Measurements from ENCODE around the gene ZSCAN5C. TPM values are rescaled to one million over a fixed set of nuclear protein-coding genes. Genes with fewer than 3 reads are reported as not detected.
"Not testable (repeated sequence)": the region's sequence is repeated elsewhere in the genome, so short reads cannot be mapped to it uniquely, and the experiment has no call there.

ZSCAN5C gene
- total RNA-seq, 1 donor from 2014 or later: not detected

- intact Hi-C loops (cut with micrococcal nuclease): no loop called here
Observed at GRCh38 chr19:56193981-56194640, 8.0 kb upstream of the ZSCAN5C start.

GRCh38 chr19:56197646-56198045 is 4.4 kb upstream of the ZSCAN5C start, which contains the start of gene ZSCAN5B:
TSS of gene ZSCAN5B (minus strand) at chr19:56197783. CDS start at chr19:56193052, 4,731 bp downstream.
- intact Hi-C loops (cut with micrococcal nuclease): not testable (repeated sequence)

- intact Hi-C loops (cut with micrococcal nuclease): no loop called here
Observed at GRCh38 chr19:56199687-56200086, 2.4 kb upstream of the ZSCAN5C start.

- intact Hi-C loops (cut with micrococcal nuclease): not testable (repeated sequence)
Observed at GRCh38 chr19:56207581-56207980, 5.5 kb downstream of the ZSCAN5C start.

DNA sequence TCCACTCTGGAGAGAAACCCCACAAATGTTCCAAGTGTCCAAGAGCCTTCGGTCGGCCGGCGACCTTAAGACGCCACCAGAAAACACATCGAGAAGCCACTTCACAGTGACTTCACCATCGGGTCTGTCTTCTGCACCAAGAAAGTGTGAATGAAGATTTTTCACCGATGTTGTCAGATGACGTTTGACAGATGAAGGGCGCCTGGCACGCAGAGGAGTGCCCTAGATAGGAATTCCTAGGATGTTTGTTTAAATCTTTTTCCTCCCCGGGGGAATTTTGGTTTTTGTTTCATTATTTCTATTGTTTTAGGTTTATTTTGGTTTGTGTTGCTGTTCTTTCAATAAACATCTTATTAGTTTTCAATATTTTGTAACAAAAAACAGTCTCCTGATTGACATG is 7.0 kb downstream of the ZSCAN5C start:
- intact Hi-C loops (cut with micrococcal nuclease): no loop called here

GRCh38 chr19:56210036-56210435 is 8.0 kb downstream of the ZSCAN5C start:
- intact Hi-C loops (cut with micrococcal nuclease): not testable (repeated sequence)

DNA sequence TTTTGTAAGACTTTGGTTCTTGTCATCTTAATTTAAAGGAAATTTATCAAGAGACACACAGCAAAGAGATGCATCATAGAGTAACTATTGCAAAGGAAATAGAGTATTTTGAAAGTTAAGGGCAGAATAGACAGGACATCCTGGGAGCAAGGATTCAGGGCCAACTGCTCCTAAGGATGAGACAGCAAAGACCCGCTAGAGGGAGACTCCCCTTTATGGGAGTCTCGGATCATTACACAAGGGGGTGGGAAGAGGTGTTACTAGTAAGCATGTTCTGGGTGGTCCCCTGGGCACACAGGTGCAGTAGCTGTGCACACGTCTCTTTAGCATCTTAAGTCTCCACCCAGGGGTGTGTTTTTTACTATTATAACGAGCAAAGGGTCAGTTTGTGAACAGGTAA is 9.6 kb downstream of the ZSCAN5C start:
- intact Hi-C loops (cut with micrococcal nuclease): no loop called here

- intact Hi-C loops (cut with micrococcal nuclease): no loop called here
Observed at GRCh38 chr19:56217039-56217949, 15.2 kb downstream of the ZSCAN5C start.

- intact Hi-C loops (cut with micrococcal nuclease): no loop called here
Observed at GRCh38 chr19:56218961-56219360, 16.9 kb downstream of the ZSCAN5C start.

DNA sequence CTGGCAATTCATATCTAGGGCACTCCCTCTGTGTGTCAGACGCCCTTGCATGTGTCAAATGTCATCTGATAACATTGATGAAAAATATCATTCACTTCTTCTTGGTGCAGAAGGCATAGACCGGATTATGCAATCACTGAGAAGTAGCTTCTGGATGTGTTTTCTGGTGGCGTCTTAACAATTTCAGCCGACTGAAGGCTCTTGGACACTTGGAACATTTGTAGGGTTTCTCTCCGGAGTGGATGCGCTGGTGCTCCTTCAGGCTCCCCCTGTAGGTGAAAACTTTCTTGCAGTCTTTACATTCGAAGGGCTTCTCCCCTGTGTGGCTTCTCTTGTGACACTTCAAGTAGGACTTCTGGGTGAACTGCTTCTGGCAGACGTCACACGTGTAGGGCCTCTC is 19.4 kb downstream of the ZSCAN5C start:
- intact Hi-C loops (cut with micrococcal nuclease): not testable (repeated sequence)

DNA sequence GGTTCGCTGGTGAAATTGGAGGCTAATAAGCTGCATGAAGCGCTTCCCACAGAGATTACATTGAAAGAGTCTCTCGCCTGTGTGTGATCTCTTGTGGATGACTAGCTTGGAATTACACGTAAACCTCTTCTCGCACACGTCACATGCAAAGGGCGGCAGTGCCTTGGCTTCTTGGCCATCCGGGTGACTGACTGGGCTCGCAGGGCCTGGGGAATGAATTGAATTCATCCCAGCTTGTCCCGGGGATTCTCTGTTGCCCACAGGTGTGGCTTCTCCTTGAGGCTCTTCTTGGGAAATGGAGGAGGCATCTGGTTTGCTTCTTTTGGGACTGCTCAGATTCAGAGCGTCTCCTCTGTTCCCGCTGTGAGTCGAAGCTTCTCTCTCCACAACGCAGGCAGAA is 19.8 kb downstream of the ZSCAN5C start:
- intact Hi-C loops (cut with micrococcal nuclease): no loop called here

- intact Hi-C loops (cut with micrococcal nuclease): no loop called here
Observed at GRCh38 chr19:56222901-56223300, 20.8 kb downstream of the ZSCAN5C start.

DNA sequence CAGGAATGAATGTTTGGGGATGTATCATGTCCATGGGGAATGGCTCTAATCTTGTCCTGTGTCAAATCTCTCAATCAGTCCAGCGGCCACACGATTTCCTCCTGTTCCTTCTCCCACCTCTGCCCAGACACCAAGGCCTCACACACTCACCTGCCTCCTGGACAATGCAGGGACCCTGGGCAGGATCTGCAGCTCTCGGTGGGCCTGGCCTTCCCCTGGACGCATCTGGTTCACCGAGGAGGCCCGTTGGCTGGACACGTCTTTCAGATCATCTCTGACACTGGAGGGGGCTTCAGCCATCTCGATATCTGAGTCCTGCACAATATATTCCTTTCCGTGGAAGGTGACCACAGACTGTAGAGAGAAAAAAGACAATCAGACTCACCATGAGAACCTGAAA is 21.4 kb downstream of the ZSCAN5C start:
- intact Hi-C loops (cut with micrococcal nuclease): no loop called here

- intact Hi-C loops (cut with micrococcal nuclease): no loop called here
Observed at GRCh38 chr19:56245121-56245740, 43.2 kb downstream of the ZSCAN5C start.

DNA sequence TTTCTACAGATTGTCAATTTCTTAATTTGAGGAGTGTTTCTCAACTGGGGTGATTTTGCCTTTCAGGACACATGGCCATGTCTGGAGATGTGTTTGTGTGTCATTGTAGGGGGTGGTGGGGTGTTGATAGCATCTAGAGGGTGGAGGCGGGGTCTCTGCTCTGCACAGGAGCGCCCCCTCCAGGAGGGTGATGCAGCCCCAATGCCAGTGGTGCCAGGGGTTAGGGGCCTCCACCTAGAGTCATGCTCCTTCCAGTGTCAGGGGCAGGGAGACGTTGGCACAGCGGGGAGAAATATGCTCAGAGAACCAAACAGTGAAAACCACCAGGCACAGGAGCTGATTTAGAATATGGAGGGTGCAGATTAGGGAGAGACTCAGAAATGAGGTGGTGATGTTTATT is 43.7 kb downstream of the ZSCAN5C start:
- intact Hi-C loops (cut with micrococcal nuclease): not testable (repeated sequence)

DNA sequence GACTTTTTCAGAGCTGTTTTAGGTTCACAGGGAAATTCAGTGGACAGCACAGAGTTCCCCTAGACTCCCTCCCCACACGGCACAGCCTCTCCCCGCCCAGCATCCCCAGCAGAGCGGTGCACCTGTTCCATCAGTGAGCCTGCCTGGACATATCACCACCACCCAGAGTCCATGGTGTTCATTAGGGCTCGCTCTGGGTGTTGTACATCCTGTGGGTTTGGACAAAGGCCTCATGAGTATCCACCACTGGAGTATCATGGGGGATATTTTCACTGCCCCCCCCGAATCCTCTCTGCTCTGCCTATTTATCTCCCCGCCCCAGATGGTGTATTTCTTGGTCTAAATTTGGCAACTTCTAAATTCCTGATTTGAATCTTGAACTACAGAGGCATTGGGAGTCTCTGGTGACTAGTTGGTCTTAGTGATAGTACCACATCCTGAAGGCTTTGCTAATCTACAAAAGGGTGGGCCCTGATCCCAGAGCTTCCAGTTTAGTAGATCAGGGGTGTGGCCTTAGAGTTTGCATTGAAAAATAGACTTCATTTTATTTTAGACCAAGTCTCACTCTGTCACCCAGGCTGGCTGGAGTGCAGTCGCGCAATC is 46.8 kb downstream of the ZSCAN5C start:
- intact Hi-C loops (cut with micrococcal nuclease): not testable (repeated sequence)

DNA sequence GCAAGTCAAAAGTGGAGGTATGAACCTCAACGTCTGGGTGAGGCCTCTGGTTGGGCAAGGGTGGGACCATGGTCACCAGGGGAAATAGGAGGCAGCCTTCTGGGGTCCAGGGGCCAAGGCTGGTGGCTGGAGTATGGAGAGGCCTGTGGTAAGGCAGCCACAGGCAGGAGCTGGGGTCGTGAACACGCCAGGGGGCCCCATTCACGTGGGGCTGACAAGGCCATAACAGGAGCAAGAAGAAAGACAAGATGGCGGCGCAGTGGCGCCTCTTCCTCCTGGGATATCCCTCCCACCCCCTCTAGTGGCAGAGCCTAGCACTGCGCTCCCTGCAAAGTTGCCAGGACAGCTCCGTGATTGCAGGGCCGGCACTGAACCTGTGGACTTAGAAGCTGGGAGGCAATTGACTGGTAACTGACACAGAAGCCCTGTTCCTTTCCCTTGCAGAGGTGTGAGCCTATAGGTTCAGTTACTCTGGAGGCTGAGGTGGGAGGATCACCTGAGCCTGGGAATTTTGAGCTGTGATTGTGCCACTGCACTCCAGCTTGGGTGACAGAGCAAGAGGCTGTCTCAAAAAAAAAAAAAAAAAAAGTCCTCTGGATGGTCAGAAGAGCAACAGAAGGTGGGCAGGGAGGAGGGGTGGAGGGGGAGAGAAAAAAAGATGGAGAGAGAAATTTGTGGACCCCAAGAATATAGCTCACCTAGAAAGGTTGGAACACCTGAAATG is 50.8 kb downstream of the ZSCAN5C start:
- intact Hi-C loops (cut with micrococcal nuclease): loop anchor here (1.0 to 5.0 kb wide), 5 partner anchors 59 to 1904 kb away; partner anchors contain the start of gene ZSCAN5A

- intact Hi-C loops (cut with micrococcal nuclease): loop anchor here (1.0 to 5.0 kb wide), 5 partner anchors 59 to 1904 kb away; partner anchors contain the start of gene ZSCAN5A
Observed at GRCh38 chr19:56253737-56254136, 51.7 kb downstream of the ZSCAN5C start.

GRCh38 chr19:56258272-56258671 is 56.2 kb downstream of the ZSCAN5C start:
- intact Hi-C loops (cut with micrococcal nuclease): no loop called here

Data from T-helper 1 cell treated with Interleukin-12 subunit alpha and Interleukin-12 subunit beta and Interleukin-4 antibody, amounts not matched to agents 30 ng/mL and 1 ng/mL, for 36 hours (primary cell).